GM15510 (cell line): ENCODE data around the gene VPS45.
A peak's percentile ranks its signal among the peaks of the same experiment; 100 is the strongest.

Experiments
- POLR2A ChIP-seq: IDR thresholded peaks from 3 replicates; pipeline ENCODE4 v1.6.1; 2011; ENCODE audit warnings: borderline replicate concordance; ENCODE audit not compliant: insufficient read length; ENCODE audit errors: extremely low read depth

Gene VPS45

DNA sequence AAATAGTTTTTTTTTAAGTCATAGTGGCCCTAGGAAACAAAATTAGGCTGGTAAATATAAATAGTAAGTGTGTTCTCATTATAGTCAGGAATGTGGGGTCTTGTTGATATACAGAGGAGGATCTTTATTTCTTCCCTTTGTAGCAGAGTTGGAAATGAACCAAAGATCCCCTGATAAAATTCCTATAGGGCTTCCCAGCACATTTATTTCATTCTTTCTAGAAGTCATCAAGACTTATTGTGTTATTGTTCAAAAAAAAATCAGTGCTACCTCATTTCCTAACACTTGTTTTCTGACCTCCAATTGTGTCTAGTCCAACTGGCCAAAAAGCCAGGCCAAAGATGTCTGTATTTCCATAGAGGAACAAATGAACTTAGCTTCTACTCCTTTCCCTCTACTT is 74.5 kb downstream of the VPS45 start:
- TF ChIP-seq POLR2A, result no peak

DNA sequence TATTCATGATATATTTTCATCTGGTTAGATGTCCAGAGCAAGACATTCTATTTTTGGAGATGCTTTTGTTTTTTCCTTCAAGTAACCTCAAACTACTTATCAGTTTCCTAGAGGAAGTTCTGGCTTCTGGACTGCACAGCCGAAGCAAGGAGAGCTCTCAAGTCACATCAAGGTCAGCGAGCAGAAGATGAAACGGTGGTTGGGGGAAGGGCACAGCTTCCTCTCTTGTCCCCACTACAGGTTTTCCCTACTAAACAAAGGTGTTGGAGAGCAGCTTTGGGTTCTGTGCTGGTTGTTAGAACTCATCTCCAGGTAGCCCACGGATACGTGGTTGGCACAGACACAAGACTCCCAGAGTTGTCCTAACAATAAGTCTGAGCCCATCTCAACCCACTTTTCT is 77.0 kb downstream of the VPS45 start:
- no peak for TF ChIP-seq POLR2A

DNA sequence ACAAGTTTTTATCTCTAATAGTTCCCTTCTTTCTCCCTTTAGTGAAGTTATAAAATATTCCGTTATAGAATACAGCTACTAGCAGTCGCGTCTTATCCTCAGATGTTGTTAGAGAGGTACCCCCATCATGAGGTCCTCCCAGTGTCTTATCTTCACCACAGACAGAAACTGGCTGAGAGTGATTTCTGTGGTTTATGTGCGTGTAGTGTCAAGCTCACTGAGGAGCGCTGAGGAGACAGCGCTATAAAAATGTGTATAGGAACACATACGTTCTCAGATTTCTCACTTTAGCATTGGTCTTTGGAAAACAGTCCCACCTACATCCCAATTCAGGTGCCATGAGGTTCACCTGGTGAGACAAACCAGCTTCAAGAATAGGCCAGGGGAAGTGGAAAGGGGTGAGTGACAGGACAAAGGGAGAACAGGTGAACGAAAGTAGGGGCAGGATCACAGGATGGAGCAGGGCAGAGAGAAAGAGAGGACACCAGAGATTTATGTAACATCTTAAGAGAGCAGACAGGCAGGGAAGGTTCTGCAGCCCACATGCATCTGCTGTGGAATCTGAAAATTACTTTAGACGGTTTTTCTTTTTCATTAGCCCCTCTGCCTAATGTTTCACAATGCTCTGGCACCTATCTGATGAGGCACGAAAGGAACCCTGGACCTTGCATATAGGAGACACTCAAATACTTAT is 79.4 kb downstream of the VPS45 start:
- no peak for TF ChIP-seq POLR2A

DNA sequence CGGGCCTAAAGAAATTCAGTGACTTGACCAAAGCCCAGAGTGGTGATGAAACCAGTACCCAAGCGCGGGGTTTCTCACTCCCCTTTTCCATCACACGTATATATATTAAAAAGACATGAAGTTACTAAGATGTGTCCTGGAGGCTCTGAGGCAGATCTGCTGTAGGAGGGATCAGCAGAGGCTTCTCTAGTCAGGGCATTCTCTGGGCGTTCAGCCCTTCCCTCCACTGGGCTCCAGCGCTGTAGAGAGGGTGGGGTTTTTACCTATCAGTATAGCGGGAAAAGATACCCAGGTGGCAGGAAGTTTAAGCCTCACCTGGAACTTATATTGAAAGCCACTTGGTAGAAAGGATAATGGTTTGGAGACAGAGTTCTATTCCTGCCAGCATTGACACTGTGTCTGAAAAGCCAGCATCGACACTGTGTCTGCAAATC is 81.3 kb downstream of the VPS45 start:
- TF ChIP-seq POLR2A, result no peak

DNA sequence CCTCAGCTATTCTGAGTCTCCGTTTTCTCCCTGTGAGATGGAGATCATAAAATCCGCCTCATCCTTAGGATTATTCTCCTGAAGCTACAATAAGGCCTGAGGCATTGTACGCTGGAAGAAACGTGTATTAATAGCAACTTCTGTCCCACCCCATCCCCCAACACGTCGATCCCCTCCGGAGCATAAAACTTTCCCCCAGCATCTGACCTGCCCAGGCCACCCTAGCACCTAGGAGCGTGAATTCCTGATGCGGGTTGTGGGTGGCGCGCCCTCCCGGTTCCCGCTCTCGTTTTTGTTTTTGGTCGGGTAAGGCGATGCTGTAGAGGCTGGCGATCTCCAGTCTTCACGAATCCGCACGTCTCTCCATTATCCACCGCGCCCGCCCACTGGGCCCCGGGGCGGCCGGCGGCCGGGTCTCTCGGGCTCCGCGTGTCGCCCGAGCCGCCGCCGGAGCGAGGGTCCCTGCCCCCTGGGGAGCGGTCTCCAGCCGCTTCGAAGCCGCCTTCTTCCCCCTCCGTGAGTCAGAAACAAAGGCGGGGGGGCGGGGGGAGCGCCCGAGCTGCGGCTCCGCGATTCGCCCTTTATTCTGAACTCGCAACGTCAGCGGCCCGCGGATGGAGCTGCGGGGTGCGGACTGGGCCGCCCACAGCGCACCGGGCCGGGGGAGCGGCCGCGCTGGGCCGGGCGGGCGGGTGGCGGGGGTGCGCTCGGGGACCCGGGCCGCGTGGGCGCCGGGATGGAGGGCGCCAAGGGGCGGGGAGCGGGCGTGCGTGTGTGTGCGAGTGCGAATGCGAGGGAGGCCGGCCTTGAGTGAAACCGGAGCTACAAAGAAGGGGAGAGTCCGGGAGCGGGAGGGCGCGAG is 81.9 kb downstream of the VPS45 start, which contains the start of gene PLEKHO1:
Gene PLEKHO1 (plus strand): TSS at position 646 of the 862 bp plus-strand sequence. CDS start 342 bp downstream, outside the sequence.
- TF ChIP-seq POLR2A, result peak; percentile 67

DNA sequence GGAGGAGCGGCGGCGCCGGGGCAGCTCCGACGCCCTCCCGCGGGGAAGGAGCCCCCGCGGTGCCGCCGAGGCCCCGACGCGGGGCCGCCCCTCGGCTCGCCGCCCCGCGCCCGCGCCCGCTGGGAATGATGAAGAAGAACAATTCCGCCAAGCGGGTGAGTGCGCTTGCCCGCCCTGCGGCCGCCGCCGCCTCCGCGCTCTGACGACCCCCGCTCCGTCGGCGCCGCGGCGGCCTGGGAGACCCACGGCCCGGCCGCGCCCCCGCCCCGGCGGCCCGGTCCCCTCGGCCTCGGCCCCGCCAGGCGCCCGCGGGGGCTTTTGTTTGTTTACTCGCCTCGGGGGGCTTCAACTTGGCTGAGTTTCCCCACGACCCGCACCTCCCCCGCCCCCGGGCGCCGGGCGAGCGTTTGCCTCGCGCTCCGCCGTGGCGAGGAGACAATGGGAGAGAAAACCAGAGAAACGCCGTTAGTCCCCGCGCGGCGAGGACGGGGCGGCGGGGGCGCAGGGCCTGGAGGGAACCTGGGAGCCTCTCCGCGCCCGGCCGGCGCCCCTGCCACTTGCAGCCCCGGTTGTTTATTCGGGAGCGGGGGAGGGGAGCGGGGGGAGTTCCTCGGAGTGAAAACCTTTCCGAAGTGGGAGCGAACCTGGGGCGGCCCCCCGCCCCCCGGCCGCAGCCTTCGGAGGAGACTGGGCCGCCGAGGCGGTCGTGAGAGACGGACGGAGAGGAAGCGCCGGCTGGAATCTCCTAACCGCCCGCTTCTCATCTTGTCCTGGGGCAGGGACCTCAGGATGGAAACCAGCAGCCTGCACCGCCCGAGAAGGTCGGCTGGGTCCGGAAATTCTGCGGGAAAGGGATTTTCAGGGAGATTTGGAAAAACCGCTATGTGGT is 82.8 kb downstream of the VPS45 start:
- no peak for TF ChIP-seq POLR2A

DNA sequence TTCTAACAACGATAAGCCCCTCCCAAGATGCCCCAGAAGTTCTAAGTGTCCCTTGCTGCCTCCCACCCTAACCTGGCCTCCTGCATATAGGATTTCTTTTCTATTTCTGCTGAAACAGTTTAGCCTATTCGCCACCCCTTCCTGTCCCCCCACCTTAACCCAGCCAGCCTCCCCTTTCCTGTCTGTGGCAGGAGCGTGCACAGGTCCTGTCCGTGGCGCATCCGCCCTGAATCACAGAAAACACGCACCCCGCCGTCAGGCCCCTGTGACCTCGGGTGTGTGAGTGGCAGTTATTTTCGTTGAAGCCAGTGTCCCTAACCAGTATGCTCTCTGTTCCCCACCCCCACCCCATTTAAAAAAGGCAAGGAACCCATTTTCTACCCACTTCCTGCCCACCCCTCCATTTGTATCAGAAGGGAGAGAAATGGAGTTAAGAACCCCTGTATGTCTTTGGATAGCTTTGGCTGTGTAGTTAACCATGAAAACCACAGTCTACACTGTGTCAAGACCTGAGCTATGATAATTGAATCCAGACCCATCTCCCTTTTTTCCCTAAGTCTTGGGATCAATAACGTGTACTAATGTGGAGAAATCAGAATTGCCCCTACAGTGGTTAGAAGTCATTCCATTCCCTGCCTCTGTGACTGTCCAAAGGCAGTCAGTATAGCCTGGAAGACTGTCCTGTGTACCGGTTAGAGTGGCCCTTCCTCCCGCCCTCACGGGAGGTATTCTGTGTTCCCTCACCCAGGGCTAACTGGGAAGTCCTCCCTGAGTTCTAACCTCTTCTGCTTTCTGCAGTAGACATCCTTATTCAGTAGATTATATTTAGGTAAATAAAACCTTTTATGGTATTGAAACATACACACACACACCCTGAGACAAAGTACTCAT is 84.0 kb downstream of the VPS45 start:
- peak; percentile 53 for TF ChIP-seq POLR2A

DNA sequence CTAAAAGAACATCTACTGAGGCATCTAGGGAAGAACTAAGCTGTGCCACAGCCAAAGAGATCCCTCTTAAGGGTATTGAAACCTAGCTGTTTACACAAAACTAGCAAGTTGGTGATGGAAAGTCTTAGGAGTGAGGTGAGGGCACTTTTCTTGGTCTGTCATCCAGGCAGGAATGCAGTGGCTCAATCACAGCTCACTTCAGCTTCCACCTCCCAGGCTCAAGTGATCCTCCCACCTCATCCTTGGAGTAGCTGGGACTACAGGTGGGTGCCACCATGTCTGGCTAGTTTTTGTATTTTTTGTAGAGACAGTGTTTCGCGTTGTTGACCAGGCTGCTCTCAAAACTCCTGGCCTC is 84.6 kb downstream of the VPS45 start:
- TF ChIP-seq POLR2A, result no peak

DNA sequence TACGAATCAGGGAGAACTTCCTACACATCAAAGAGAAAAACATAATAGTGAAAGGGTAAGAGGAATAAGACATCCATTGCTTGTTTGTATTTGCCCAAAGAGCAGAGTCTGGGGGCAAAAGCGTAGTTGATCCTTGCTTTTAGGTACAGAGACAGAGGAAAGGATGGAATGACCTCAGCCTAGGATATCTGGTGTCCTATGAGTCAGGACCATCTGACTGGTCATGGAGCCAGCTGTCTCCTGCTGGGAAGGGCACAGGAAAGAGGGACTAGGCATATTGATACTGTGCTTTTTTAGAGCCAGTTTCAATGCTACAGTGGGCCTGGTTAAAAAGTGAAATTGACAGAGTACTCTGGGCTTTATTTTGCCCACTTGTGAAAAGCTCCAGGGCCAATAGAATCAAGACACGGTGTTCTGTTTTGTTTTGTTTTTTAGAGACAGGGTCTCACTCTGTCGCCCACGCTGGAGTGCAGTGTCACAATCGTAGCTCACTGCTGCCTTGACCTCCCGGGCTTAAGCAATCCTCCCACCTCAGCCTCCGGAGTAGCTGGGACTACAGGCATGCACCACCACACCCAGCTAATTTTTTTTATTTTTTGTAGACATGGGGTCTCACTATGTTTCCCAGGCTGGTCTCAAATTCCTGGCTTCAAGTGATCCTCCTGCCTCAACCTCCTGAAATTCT is 85.3 kb downstream of the VPS45 start:
- TF ChIP-seq POLR2A, result no peak

DNA sequence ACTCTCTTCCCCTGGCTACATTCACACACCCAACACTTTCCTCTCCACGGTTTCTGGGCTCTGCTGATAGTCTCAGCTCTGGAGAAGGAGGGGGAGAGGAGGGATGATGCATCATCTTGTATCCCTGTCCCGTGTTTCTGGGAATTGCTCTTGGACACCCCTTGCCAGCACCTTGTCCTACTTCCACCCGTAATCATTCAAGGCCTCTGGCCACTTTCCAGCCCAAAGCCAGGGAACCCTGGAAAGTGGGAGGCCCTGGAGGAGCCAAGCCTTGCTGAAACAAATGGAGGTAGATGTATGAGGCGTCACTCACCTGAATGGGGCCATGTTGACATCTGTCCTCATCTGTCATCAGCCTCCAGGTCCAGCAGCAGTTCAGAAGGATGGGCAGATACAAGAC is 86.6 kb downstream of the VPS45 start:
- no peak for TF ChIP-seq POLR2A

DNA sequence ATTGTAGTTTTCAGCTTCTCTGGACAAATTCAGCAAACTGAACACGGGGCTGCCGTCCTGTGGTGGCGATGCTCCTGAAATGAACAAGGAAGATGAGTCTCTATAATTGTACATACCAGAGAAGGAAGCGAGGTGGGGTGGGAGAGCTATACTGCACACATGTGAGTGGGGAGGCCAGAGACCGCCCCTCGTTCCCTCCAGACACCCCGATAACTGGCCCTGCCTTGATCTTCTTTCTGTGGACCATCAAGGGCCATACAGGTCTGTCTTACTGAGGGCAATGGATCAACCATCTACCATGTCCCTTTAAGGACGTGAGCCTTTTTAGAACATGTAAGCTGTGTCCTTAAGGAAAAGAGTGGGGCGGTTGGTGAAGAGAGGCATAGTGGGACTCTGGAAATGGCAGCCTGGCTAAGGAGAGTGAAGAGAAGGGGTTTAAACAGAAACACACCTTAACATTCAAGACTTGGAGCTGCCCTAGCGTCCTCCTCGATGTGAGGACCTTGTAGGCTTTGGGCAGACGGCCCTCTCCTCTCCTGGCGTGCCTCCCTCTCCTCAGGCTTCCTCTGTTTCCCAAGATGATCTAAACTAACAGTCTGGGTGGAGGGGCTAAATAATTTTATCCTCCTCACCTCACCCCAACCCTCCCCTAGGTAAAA is 88.0 kb downstream of the VPS45 start:
- no peak for TF ChIP-seq POLR2A

DNA sequence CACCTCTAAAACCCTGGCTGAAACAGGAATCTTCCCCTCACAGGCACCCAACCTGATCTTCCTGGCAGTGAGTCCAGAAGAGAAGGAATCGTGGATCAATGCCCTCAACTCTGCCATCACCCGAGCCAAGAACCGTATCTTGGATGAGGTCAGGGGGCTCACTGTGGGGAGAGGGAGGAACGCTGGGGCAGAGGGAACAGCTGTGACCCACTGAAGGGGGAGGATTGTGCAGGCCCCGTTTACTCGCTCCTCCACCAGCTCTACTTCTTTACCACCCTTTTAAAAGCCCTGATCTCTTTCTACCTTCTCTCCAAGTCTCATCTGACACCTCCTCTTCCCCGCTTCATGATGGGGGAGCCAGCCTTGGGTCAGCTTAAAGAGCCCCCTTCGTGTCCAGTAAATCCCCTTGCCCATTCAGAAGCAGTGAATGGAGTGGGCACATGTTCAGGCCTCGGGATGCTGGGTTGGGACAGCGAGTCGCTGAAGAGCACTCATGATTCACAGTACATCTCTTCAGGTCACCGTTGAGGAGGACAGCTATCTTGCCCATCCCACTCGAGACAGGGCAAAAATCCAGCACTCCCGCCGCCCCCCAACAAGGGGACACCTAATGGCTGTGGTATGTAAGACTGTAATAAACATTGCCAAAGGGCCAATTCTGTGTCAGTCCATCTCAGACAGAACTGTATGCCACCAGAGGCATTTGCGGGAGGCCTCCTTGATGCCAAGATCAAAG is 89.5 kb downstream of the VPS45 start:
- no peak for TF ChIP-seq POLR2A
